Measurements from ENCODE around the gene TRMT44. TPM values are rescaled to one million over a fixed set of nuclear protein-coding genes. Genes with fewer than 3 reads are reported as not detected.

TRMT44 gene
- total and polyA plus RNA-seq, 2 of the 4 experiments (the other 2 are of a cell fraction), result 7.3 to 8.1 TPM

GRCh38 chr4:8471211-8471875, 30.8 kb downstream of the TRMT44 start (continued):
- TF ChIP-seq SMC3 (IDR thresholded peaks at IDR 0.05; ENCODE audit: low read depth, low read length), result no peak

GRCh38 chr4:8472158-8472688, 31.6 kb downstream of the TRMT44 start:
- Histone ChIP-seq H3K23ac (ENCODE audit: low read depth, low read length) (peak overlapping the region; percentile 18; the same call in 1 of the 2 replicates), H4K5ac (ENCODE audit: low read depth, low read length) (peak overlapping the region; percentile 62), H4K20me1 (ENCODE audit: insufficient read depth, low read length) (peaks cover 31% of the 10 kb centered on the region), H2AK5ac (ENCODE audit: low read depth, low read length) (peak overlapping the region; percentile 96), H2AFZ (replicated peaks; ENCODE audit: low read length, poor library complexity) (peak overlapping the region; percentile 5), H2BK5ac (ENCODE audit: low read depth, low read length, poor library complexity, severe bottlenecking) (peak overlapping the region; percentile 82), H3K27ac (ENCODE audit: insufficient read depth, low read length) (peak overlapping the region; percentile 95), H3K4ac (ENCODE audit: low read depth, low read length) (peak overlapping the region; percentile 76), H4K8ac (ENCODE audit: low read depth in 2 of 2, low read length in 2 of 2) (peak overlapping the region; percentile 19 to 65; a peak in 3 of 4 replicates), H2BK15ac (ENCODE audit: low read depth, low read length) (peak overlapping the region; percentile 54; the same call in 1 of the 3 replicates), H3K4me3 (ENCODE audit: insufficient read depth, low read depth, low read length) (no peak overlapping the region), H3K4me2 (ENCODE audit: low read depth, low read length) (peak overlapping the region; percentile 14), H2BK20ac (ENCODE audit: low read depth, low read length) (peak overlapping the region; percentile 30; the same call in 1 of the 2 replicates), H3K27me3 (ENCODE audit: control insufficient read depth, insufficient read depth, low read length) (no peaks in the 10 kb centered on the region), H3K9me3 (ENCODE audit: control insufficient read depth, insufficient read depth, low read length) (no peaks in the 10 kb centered on the region), H3K56ac (ENCODE audit: extremely low read depth, insufficient read depth, low read length) (no peak overlapping the region), H3K9ac (ENCODE audit: low read depth, low read length) (peak overlapping the region; percentile 66), H3K18ac (ENCODE audit: low read depth, low read length) (peak overlapping the region; percentile 92), H3K4me1 (ENCODE audit: control insufficient read depth, insufficient read depth, low read length) (peaks cover 25% of the 10 kb centered on the region), H3K36me3 (ENCODE audit: control insufficient read depth, insufficient read depth, low read length) (peaks cover 27% of the 10 kb centered on the region), H2BK120ac (ENCODE audit: low read depth, low read length) (peak overlapping the region; percentile 59), H3K14ac (replicated peaks; ENCODE audit: low read depth, low read length) (peak overlapping the region; percentile 35), H3K9me1 (ENCODE audit: insufficient read depth, low read length) (peaks cover 15% of the 10 kb centered on the region), H3K79me1 (ENCODE audit: low read depth in 1 of 2, low read length in 2 of 2) (peaks cover 0 to 12% of the 10 kb centered on the region in 2 experiments; a peak in 1 of 4 replicates), H4K91ac (ENCODE audit: insufficient read depth, low read depth, low read length) (peak overlapping the region; percentile 80), H2AK9ac (replicated peaks; ENCODE audit: low read depth, low read length, poor library complexity) (peak overlapping the region; percentile 37)
- dilution Hi-C loops (cut with HindIII; ENCODE audit: low sequenced_read_pairs, unreplicated experiment), result no loop called here
- CTCF ChIA-PET, result interaction anchor here (0.6 to 1.6 kb wide), 8 partner anchors 34 to 126 kb away, joined by 3 to 4 read pairs (median 3); no protein-coding TSS in a partner anchor
- intact Hi-C loops (cut with micrococcal nuclease), result loop anchor here (1.0 to 2.0 kb wide), 3 partner anchors 35 to 122 kb away; no protein-coding TSS in a partner anchor
- no peak for TF ChIP-seq CTCF (conservative IDR thresholded peaks at IDR 0.05; ENCODE audit: low read depth, low read length)
- TF ChIP-seq RFX5 (IDR thresholded peaks at IDR 0.05; ENCODE audit: low read depth, low read length), result no peak
- no peak for TF ChIP-seq MXI1 (IDR thresholded peaks at IDR 0.05; ENCODE audit: borderline replicate concordance, low read depth, low read length)
- no peak for TF ChIP-seq USF2 (IDR thresholded peaks at IDR 0.05; ENCODE audit: low read depth, low read length)
- no peak for TF ChIP-seq MAZ (IDR thresholded peaks at IDR 0.05; ENCODE audit: borderline replicate concordance, low read depth, low read length)
- in situ Hi-C loops (cut with MboI; ENCODE audit: low sequenced_read_pairs), result no loop called here
- 100% methylated on average over 2 of the region's 8 CpGs; no CpG with 5 or more reads in 1 of the 2 experiments for WGBS, 2 experiments (ENCODE audit: extremely low coverage in 2 of 2, insufficient read length in 1 of 2)
- BruUV-seq (replicated peaks), result no TSS peak
- ATAC-seq (ENCODE audit: low read depth) (no peak), DNase-seq (no peak)
- POLR2A ChIA-PET (ENCODE audit: unreplicated experiment), result no interaction called here
